ENCODE measurements around the gene RLBP1. TPM values are rescaled to one million over a fixed set of nuclear protein-coding genes. Genes with fewer than 3 reads are reported as not detected.

Gene RLBP1
- total and polyA plus RNA-seq, 9 of the 15 experiments (the other 6 are each of a cell fraction or from before 2014, with no cell fraction given): 0.05 TPM; not detected in 8

GRCh38 chr15:89187986-89188514 is 33.3 kb downstream of the RLBP1 start (continued):
- TF ChIP-seq ZNF444 (CRISPR knock-in tag; IDR thresholded peaks at IDR 0.05) (no peak), FOXK1 (CRISPR knock-in tag; IDR thresholded peaks at IDR 0.05; ENCODE audit: borderline replicate concordance) (no peak)
- TF ChIP-seq, protein P1, sequence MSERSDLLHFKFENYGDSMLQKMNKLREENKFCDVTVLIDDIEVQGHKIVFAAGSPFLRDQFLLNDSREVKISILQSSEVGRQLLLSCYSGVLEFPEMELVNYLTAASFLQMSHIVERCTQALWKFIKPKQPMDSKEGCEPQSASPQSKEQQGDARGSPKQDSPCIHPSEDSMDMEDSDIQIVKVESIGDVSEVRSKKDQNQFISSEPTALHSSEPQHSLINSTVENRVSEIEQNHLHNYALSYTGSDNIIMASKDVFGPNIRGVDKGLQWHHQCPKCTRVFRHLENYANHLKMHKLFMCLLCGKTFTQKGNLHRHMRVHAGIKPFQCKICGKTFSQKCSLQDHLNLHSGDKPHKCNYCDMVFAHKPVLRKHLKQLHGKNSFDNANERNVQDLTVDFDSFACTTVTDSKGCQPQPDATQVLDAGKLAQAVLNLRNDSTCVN (CRISPR knock-in tag; IDR thresholded peaks at IDR 0.05): no peak

- TF ChIP-seq, protein P2, sequence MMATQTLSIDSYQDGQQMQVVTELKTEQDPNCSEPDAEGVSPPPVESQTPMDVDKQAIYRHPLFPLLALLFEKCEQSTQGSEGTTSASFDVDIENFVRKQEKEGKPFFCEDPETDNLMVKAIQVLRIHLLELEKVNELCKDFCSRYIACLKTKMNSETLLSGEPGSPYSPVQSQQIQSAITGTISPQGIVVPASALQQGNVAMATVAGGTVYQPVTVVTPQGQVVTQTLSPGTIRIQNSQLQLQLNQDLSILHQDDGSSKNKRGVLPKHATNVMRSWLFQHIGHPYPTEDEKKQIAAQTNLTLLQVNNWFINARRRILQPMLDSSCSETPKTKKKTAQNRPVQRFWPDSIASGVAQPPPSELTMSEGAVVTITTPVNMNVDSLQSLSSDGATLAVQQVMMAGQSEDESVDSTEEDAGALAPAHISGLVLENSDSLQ (IDR thresholded peaks at IDR 0.05): no peak
- TF ChIP-seq, protein P3, sequence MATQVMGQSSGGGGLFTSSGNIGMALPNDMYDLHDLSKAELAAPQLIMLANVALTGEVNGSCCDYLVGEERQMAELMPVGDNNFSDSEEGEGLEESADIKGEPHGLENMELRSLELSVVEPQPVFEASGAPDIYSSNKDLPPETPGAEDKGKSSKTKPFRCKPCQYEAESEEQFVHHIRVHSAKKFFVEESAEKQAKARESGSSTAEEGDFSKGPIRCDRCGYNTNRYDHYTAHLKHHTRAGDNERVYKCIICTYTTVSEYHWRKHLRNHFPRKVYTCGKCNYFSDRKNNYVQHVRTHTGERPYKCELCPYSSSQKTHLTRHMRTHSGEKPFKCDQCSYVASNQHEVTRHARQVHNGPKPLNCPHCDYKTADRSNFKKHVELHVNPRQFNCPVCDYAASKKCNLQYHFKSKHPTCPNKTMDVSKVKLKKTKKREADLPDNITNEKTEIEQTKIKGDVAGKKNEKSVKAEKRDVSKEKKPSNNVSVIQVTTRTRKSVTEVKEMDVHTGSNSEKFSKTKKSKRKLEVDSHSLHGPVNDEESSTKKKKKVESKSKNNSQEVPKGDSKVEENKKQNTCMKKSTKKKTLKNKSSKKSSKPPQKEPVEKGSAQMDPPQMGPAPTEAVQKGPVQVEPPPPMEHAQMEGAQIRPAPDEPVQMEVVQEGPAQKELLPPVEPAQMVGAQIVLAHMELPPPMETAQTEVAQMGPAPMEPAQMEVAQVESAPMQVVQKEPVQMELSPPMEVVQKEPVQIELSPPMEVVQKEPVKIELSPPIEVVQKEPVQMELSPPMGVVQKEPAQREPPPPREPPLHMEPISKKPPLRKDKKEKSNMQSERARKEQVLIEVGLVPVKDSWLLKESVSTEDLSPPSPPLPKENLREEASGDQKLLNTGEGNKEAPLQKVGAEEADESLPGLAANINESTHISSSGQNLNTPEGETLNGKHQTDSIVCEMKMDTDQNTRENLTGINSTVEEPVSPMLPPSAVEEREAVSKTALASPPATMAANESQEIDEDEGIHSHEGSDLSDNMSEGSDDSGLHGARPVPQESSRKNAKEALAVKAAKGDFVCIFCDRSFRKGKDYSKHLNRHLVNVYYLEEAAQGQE (IDR thresholded peaks at IDR 0.05; ENCODE audit: borderline replicate concordance): no peak
- TF ChIP-seq, protein P3 (CRISPR knock-in tag; IDR thresholded peaks at IDR 0.05; ENCODE audit: low read depth): no peak
- ATAC-seq (no peak), FAIRE-seq (no peak), DNase-seq (ENCODE audit: extremely low read depth in 1 of 4, low spot score in 3 of 4) (no peak)
- ChIA-PET POLR2A (interaction anchor here (1.0 kb wide), 1 partner anchor 12 kb away, joined by 3 read pairs; no protein-coding TSS in a partner anchor), CTCF (ENCODE audit: low intra/inter-chr PET ratio) (interaction anchor here (0.7 kb wide), 1 partner anchor 685 kb away, joined by 3 read pairs; no protein-coding TSS in a partner anchor)
- H3K4me1 ChIP-seq (replicated peaks in 1 of 2; ENCODE audit: control insufficient read depth in 2 of 2, insufficient read depth in 2 of 2, low read length in 2 of 2): no peaks in the 10 kb centered on the region
- H3K4me2 ChIP-seq (ENCODE audit: insufficient read depth, low read length): no peak overlapping the region
- no peak overlapping the region for H3K9ac ChIP-seq (ENCODE audit: insufficient read depth in 1 of 2, low read depth in 2 of 2, low read length in 2 of 2)
- no peak overlapping the region for H3K27ac ChIP-seq (ENCODE audit: extremely low read depth, low read depth, low read length)
- no peak overlapping the region for H3K4me3 ChIP-seq
- no peaks in the 10 kb centered on the region for H3K79me2 ChIP-seq (ENCODE audit: control insufficient read depth, insufficient read depth, low read length)
- peaks cover 91% of the 10 kb centered on the region for H3K36me3 ChIP-seq (ENCODE audit: control insufficient read depth, insufficient read depth, low read length)
- no peak overlapping the region for H2AFZ ChIP-seq (ENCODE audit: low read depth, low read length)
- no peaks in the 10 kb centered on the region for H3K27me3 ChIP-seq (ENCODE audit: control insufficient read depth in 2 of 2, insufficient read depth in 2 of 2, low read length in 2 of 2)
- H3K9me3 ChIP-seq (replicated peaks; ENCODE audit: control insufficient read depth, insufficient read depth, low read depth, low read length): no peaks in the 10 kb centered on the region
- no peaks in the 10 kb centered on the region for H4K20me1 ChIP-seq (replicated peaks; ENCODE audit: control insufficient read depth, insufficient read depth, low read length)
- WGBS (ENCODE audit: insufficient coverage, low coverage, missing lambda C conversion rate): 85% methylated on average over 9 of the region's 9 CpGs
- peaks cover 7% of the 10 kb centered on the region for H3K9me1 ChIP-seq (ENCODE audit: control insufficient read depth, insufficient read depth, low read length)
- no TSS peak for BruUV-seq (replicated peaks)
- in situ Hi-C loops (cut with MboI) (no loop called here), intact Hi-C loops (cut with micrococcal nuclease) (no loop called here)
Measured at GRCh38 chr15:89187301-89187985, 33.9 kb downstream of the RLBP1 start.

Measured in K562 (cell line).